ENCODE results near the gene EPHA10. TPM values are rescaled to one million over a fixed set of nuclear protein-coding genes. Genes with fewer than 3 reads are reported as not detected.

The EPHA10 gene
- total RNA-seq, 1 donor from 2014 or later, result not detected

- no peak for DNase-seq (ENCODE audit: low read depth, low spot score)
These were observed 88.4 kb downstream of the EPHA10 start for GRCh38 chr1:37676281-37677142.

DNA sequence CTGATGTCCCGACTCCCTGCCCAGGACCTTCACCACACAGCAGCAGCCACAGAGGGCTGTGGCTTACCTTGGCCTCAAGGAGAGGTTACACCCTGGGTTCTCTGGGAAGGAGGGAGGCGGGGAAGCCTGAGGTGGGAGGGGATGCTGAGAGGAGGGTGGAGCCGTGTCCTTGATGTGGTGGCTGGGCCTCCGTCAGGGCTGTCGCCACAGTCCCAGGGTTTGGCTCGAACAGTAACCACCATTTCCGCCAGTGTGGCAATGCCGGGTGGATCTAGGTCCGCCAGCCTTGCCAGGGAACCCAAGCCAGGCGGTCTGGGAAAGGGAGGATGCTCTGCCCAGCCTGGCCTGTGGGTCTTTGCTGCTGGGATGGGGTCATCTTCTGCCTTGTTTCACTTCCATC is 91.0 kb downstream of the EPHA10 start:
- no peak for DNase-seq (ENCODE audit: low read depth, low spot score)

- no peak for DNase-seq (ENCODE audit: low read depth, low spot score)
These were observed 92.6 kb downstream of the EPHA10 start for GRCh38 chr1:37672136-37672870.

DNA sequence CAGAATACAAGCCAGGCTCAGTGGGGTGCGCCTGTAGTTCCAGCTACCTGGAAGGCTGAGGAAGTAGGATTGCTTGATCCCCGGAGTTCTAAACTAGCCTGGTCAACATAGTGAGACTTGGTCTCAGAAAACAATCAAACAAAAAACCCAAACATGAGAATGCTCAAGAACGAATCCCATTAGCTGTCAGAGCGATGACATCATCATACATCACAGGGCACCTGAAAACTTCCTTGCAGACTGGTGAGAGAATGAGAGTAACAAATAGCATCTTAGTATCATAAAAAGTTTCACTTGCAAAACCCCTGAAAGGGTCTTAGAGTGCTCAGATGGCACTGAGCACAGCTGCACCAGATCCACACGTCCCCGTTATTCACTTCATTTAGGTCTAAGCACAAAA is 93.7 kb downstream of the EPHA10 start:
- no peak for DNase-seq (ENCODE audit: low read depth, low spot score)

DNA sequence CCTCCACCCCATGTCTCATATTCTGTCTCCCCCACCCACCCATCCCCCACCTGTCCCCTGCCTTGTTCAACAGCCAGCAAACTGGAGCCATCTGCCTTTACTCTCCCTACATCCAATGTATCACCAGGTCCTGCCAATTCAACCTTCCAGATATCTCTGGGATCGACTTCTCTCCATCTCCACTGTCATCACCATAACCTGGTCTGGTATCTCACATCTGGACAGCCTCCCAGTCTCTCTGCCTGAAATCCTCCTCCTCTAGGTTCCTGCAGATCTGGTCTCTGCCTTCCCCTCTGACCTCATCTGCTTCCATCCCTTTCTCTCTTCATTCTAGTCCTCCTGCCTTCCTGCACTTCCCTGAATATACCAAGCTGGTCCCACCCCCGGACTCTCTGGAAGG is 94.8 kb downstream of the EPHA10 start:
- no peak for DNase-seq (ENCODE audit: low read depth, low spot score)

DNA sequence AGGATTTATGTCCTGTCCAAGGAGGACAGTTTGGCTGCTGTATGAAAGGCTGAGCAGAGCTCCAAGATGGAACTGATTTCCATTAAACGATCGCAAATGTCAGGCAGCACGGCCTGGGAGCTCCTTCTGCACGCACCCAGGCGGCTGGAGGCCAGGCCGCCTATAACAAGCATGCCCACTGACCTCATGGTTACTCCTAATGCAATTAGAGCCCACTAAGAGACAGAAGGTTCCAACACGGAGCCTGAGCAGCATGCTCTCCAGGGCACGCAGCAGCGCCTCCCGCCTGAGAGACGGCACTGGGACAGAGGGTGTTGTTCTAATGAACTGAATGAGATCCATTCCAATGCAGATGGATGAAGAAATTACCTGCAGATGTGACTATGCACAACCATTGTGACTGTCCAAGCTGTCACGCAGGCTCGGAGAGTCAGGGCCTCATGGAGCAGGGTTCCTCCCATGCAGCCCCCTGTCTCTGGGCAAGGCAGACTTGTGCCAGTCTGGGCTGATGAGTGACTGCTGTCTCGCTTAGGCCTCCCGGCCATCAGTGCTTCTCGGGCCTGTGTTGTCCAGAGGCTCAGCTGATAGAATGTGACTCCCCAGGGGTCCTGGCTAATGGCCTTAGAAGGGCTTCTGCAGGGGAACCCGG is 97.8 kb downstream of the EPHA10 start:
- DNase-seq (ENCODE audit: low read depth, low spot score), result no peak

DNA sequence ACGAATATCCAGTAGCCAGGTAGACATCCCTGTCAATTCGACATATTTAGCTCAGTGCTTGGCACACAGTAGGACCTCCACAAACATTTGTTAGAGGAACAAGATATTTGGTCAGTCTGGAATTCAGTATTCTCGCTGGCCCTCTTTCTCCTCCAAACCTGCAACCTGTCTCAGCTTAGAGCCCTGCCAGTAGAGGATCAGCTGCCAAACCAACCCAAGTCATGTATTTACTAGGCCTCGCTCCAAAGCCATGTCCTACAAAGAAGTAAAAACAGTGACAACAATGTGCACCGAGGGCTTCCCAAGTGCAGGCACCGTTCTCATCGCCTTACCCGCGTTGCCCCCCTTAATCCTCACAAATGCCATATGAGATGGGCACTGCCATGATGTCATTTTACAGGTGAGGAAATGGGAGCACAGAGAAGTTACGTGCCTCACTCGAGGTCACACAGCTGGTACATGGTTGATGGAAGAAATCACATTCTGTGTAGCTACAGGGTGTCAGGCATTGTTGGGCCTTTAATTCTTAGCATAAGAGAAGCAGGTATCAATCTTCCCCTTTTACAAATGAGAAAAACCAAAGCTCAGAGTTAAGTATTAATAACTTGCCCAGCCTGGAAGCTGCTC is 98.6 kb downstream of the EPHA10 start:
- no peak for DNase-seq (ENCODE audit: low read depth, low spot score)

Other genes with a start within 250 kb of the EPHA10 start
- gene SNIP1, start 210.8 kb downstream of the EPHA10 start, total RNA-seq, result 15.5 and 23.5 TPM in 2 replicates
- 2.0 and 3.2 TPM in 2 replicates for gene DNALI1, start 208.2 kb downstream of the EPHA10 start, total RNA-seq
- 99.7 and 108 TPM in 2 replicates for gene GNL2, start 169.2 kb downstream of the EPHA10 start, total RNA-seq
- gene RSPO1, start 130.2 kb downstream of the EPHA10 start, total RNA-seq, result not detected in 2 replicates
- gene CDCA8, start 72.6 kb downstream of the EPHA10 start, total RNA-seq, result 8.6 and 22.2 TPM in 2 replicates
- 0.40 and 0.88 TPM in 2 replicates for gene MANEAL, start 28.7 kb upstream of the EPHA10 start, total RNA-seq
- gene C1orf122, start 42.7 kb upstream of the EPHA10 start, total RNA-seq, result 15.9 and 16.4 TPM in 2 replicates
- 23.9 and 25.8 TPM in 2 replicates for gene YRDC, start 43.1 kb upstream of the EPHA10 start, total RNA-seq
- 2.2 and 3.7 TPM in 2 replicates for gene MTF1, start 94.5 kb upstream of the EPHA10 start, total RNA-seq
- gene INPP5B, start 181.9 kb upstream of the EPHA10 start, total RNA-seq, result 17.9 and 22.0 TPM in 2 replicates
- gene SF3A3, start 224.9 kb upstream of the EPHA10 start, total RNA-seq, result 112 and 137 TPM in 2 replicates
- gene FHL3, start 240.4 kb upstream of the EPHA10 start, total RNA-seq, result 13.9 and 14.4 TPM in 2 replicates
- gene UTP11, start 247.6 kb upstream of the EPHA10 start, total RNA-seq, result 47.7 and 55.9 TPM in 2 replicates

Measured in pulmonary artery endothelial cell (primary cell).